Measurements from ENCODE around the gene RNASE1.
"Not testable (repeated sequence)": the region's sequence is repeated elsewhere in the genome, so short reads cannot be mapped to it uniquely, and the experiment has no call there.

Gene RNASE1

DNA sequence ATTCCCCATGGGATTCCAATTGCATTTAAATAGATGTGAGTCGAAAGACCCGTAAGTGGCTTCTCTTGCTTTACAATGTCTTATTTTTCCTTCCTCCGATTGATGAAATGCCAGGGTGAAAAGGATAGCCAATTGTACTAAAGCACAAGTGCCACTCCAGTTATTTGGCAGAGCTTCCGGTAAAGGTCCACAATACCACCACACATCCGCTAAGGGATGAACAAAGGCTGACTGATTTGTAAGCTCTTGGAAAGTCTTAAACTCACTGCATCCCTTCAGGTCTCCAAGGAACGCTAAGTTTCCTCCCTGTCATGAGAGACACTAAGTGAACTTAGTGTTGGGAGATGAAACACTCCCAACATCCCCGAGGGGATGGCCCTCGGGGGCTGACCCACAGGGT is 21.2 kb upstream of the RNASE1 start:
- no peaks in the 10 kb centered on the region for H3K79me2 ChIP-seq (ENCODE audit: control insufficient read depth, insufficient read depth, low read length, poor library complexity)
- H4K8ac ChIP-seq (ENCODE audit: low read depth, low read length) = no peak overlapping the region
- no peak for DNase-seq
- H2BK12ac ChIP-seq (ENCODE audit: low read length) = no peak overlapping the region
- peaks cover 0 to 7% of the 10 kb centered on the region in 2 experiments for H3K4me1 ChIP-seq (ENCODE audit: control insufficient read depth in 1 of 2, insufficient read depth in 2 of 2, low read length in 2 of 2)
- H2AK5ac ChIP-seq (ENCODE audit: low read length) = peak overlapping the region; percentile 21
- no peak overlapping the region for H3K14ac ChIP-seq (ENCODE audit: low read length)
- no peaks in the 10 kb centered on the region for H3K27me3 ChIP-seq (ENCODE audit: insufficient read depth, low read length)
- H3K27ac ChIP-seq (ENCODE audit: low read depth, low read length) = no peak overlapping the region
- no peak overlapping the region for H2AFZ ChIP-seq (ENCODE audit: insufficient read depth, low read length, poor library complexity)
- peaks cover 7% of the 10 kb centered on the region for H3K9me3 ChIP-seq (ENCODE audit: insufficient read depth, low read depth, low read length)
- H4K91ac ChIP-seq (ENCODE audit: low read depth, low read length) = no peak overlapping the region
- H2BK5ac ChIP-seq (ENCODE audit: low read depth, low read length, poor library complexity) = no peak overlapping the region
- H3K4ac ChIP-seq (ENCODE audit: low read depth, low read length) = no peak overlapping the region
- no peak overlapping the region for H3K23ac ChIP-seq (ENCODE audit: low read length)
- no peak overlapping the region for H3K4me2 ChIP-seq (ENCODE audit: low read length)
- no peak overlapping the region for H3K18ac ChIP-seq (ENCODE audit: low read length)
- H3K4me3 ChIP-seq (ENCODE audit: low read depth, low read length) = no peak overlapping the region
- no peaks in the 10 kb centered on the region for H3K36me3 ChIP-seq (ENCODE audit: control insufficient read depth in 1 of 2, insufficient read depth in 2 of 2, low read length in 2 of 2)
- no CpG with 5 or more reads among the region's 8 CpGs for WGBS (ENCODE audit: extremely low coverage, insufficient coverage, insufficient read length)
- H4K12ac ChIP-seq (ENCODE audit: low read depth, low read length) = no peak overlapping the region
- H2BK120ac ChIP-seq (ENCODE audit: insufficient read depth, low read length, poor library complexity) = no peak overlapping the region
- peaks cover 4% of the 10 kb centered on the region for H3K79me1 ChIP-seq (ENCODE audit: low read length)
- no peak overlapping the region for H3K9ac ChIP-seq (ENCODE audit: low read length)

- not testable (repeated sequence) for H3K9ac ChIP-seq (ENCODE audit: low read length); H3K14ac ChIP-seq (ENCODE audit: low read length); H4K91ac ChIP-seq (ENCODE audit: low read depth, low read length); H3K4ac ChIP-seq (ENCODE audit: low read depth, low read length); H3K18ac ChIP-seq (ENCODE audit: low read length); H3K79me1 ChIP-seq (ENCODE audit: low read length); H3K79me2 ChIP-seq (ENCODE audit: control insufficient read depth, insufficient read depth, low read length, poor library complexity); H2AFZ ChIP-seq (ENCODE audit: insufficient read depth, low read length, poor library complexity); H3K9me3 ChIP-seq (ENCODE audit: insufficient read depth, low read depth, low read length); H3K23ac ChIP-seq (ENCODE audit: low read length); H3K36me3 ChIP-seq (ENCODE audit: control insufficient read depth in 1 of 2, insufficient read depth in 2 of 2, low read length in 2 of 2); H2BK120ac ChIP-seq (ENCODE audit: insufficient read depth, low read length, poor library complexity); H4K8ac ChIP-seq (ENCODE audit: low read depth, low read length); H3K4me3 ChIP-seq (ENCODE audit: low read depth, low read length); H3K4me1 ChIP-seq (ENCODE audit: control insufficient read depth in 1 of 2, insufficient read depth in 2 of 2, low read length in 2 of 2); H2AK5ac ChIP-seq (ENCODE audit: low read length); H3K4me2 ChIP-seq (ENCODE audit: low read length); H3K27me3 ChIP-seq (ENCODE audit: insufficient read depth, low read length); H3K27ac ChIP-seq (ENCODE audit: low read depth, low read length); H4K12ac ChIP-seq (ENCODE audit: low read depth, low read length)
- DNase-seq = peak; percentile 19 to 35
- WGBS (ENCODE audit: extremely low coverage, insufficient coverage, insufficient read length) = no CpG with 5 or more reads among the region's 3 CpGs
- peak overlapping the region; percentile 36 for H2BK5ac ChIP-seq (ENCODE audit: low read depth, low read length, poor library complexity)
- H2BK12ac ChIP-seq (ENCODE audit: low read length) = peak overlapping the region; percentile 17
Measured at GRCh38 chr14:20821521-20822108, 19.0 kb upstream of the RNASE1 start.

DNA sequence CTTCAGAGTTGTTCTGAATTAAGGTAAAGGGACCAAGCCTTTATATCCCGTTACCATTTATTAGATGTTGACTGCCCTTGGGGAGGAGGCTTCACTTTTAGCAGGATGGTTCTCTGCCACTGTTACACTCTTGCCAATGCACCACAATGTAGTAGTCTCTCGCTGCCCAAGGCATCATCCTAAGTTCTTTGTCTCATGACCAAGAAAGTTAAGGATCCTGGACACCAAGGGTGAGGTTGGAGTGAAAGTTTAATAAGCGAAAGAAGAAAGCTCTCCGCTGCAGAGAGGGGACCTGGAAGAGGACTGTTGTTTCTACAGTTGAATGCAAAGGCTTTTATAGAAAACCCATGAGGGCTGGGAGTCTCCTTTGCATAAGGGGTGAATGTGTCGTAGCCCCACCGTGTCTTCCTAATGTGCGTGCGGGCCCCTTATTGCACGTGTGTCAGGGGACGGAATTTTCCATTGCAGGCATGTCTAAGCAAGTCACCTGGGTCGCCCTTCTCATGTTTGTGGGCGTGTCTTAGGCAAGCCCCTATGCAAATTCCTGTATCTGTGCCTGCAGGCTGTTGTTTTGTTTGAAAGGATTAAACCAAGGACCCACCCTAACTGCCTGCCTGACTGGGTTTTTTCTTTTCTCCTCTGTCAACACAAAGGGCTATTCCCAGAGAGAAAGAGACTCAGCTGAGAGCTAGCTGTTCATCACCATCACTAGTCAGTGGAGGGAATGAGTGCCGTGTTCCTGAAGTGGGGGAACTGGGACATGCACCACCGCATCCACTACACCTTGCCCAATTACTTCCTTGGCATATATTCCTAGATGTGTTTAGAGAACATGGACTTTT is 17.6 kb upstream of the RNASE1 start:
- H2AFZ ChIP-seq (ENCODE audit: insufficient read depth, low read length, poor library complexity) = no peak overlapping the region
- no peak overlapping the region for H2AK5ac ChIP-seq (ENCODE audit: low read length)
- no peak overlapping the region for H2BK5ac ChIP-seq (ENCODE audit: low read depth, low read length, poor library complexity)
- WGBS (ENCODE audit: extremely low coverage, insufficient coverage, insufficient read length) = no CpG with 5 or more reads among the region's 14 CpGs
- no peak overlapping the region for H3K4ac ChIP-seq (ENCODE audit: low read depth, low read length)
- peak overlapping the region; percentile 57 for H4K91ac ChIP-seq (ENCODE audit: low read depth, low read length)
- no peak overlapping the region for H3K18ac ChIP-seq (ENCODE audit: low read length)
- no peak overlapping the region for H3K9ac ChIP-seq (ENCODE audit: low read length)
- peaks cover 0 to 7% of the 10 kb centered on the region in 2 experiments for H3K4me1 ChIP-seq (ENCODE audit: control insufficient read depth in 1 of 2, insufficient read depth in 2 of 2, low read length in 2 of 2)
- no peak overlapping the region for H4K12ac ChIP-seq (ENCODE audit: low read depth, low read length)
- H3K79me1 ChIP-seq (ENCODE audit: low read length) = peaks cover 4% of the 10 kb centered on the region
- DNase-seq = peak in 1 of 2 donors; percentile 41
- H3K23ac ChIP-seq (ENCODE audit: low read length) = no peak overlapping the region
- peak overlapping the region; percentile 61 for H2BK12ac ChIP-seq (ENCODE audit: low read length)
- no peaks in the 10 kb centered on the region for H3K36me3 ChIP-seq (ENCODE audit: control insufficient read depth in 1 of 2, insufficient read depth in 2 of 2, low read length in 2 of 2)
- H3K27me3 ChIP-seq (ENCODE audit: insufficient read depth, low read length) = no peaks in the 10 kb centered on the region
- no peak overlapping the region for H3K4me2 ChIP-seq (ENCODE audit: low read length)
- no peak overlapping the region for H3K27ac ChIP-seq (ENCODE audit: low read depth, low read length)
- no peak overlapping the region for H4K8ac ChIP-seq (ENCODE audit: low read depth, low read length)
- H3K4me3 ChIP-seq (ENCODE audit: low read depth, low read length) = no peak overlapping the region
- peak overlapping the region; percentile 31 for H3K14ac ChIP-seq (ENCODE audit: low read length)
- no peaks in the 10 kb centered on the region for H3K9me3 ChIP-seq (ENCODE audit: insufficient read depth, low read depth, low read length)
- H2BK120ac ChIP-seq (ENCODE audit: insufficient read depth, low read length, poor library complexity) = peak overlapping the region; percentile 50
- H3K79me2 ChIP-seq (ENCODE audit: control insufficient read depth, insufficient read depth, low read length, poor library complexity) = no peaks in the 10 kb centered on the region

DNA sequence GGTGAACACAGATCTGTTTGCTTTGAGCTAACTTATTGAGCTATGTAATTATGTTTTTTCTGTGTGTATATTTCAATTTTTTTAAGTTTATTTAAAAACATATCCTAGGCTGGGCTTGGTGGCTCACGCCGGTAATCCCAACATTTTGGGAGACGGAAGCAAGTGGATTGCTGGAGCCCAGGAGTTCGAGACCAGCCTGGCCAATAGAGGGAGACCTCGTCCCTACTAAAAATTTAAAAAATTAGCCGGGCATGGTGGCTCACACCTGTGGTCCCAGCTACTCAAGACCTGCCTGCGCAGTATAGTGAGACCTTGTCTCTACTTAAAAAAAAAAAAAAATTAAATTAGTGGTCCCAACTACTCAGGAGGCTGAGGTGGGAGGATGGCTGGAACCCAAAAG is 16.2 kb upstream of the RNASE1 start:
- no CpG with 5 or more reads among the region's 7 CpGs for WGBS (ENCODE audit: extremely low coverage, insufficient coverage, insufficient read length)
- DNase-seq = no peak
- Histone ChIP-seq H2AK5ac (ENCODE audit: low read length) (no peak overlapping the region), H4K12ac (ENCODE audit: low read depth, low read length) (no peak overlapping the region), H3K4ac (ENCODE audit: low read depth, low read length) (no peak overlapping the region), H3K27me3 (ENCODE audit: insufficient read depth, low read length) (no peaks in the 10 kb centered on the region), H3K36me3 (ENCODE audit: control insufficient read depth in 1 of 2, insufficient read depth in 2 of 2, low read length in 2 of 2) (no peaks in the 10 kb centered on the region), H3K4me2 (ENCODE audit: low read length) (no peak overlapping the region), H3K4me1 (ENCODE audit: control insufficient read depth in 1 of 2, insufficient read depth in 2 of 2, low read length in 2 of 2) (peaks cover 0 to 7% of the 10 kb centered on the region in 2 experiments), H2AFZ (ENCODE audit: insufficient read depth, low read length, poor library complexity) (no peak overlapping the region), H2BK12ac (ENCODE audit: low read length) (no peak overlapping the region), H3K79me2 (ENCODE audit: control insufficient read depth, insufficient read depth, low read length, poor library complexity) (no peaks in the 10 kb centered on the region), H3K14ac (ENCODE audit: low read length) (no peak overlapping the region), H3K4me3 (ENCODE audit: low read depth, low read length) (no peak overlapping the region), H2BK5ac (ENCODE audit: low read depth, low read length, poor library complexity) (no peak overlapping the region), H3K9me3 (ENCODE audit: insufficient read depth, low read depth, low read length) (no peaks in the 10 kb centered on the region), H2BK120ac (ENCODE audit: insufficient read depth, low read length, poor library complexity) (no peak overlapping the region), H3K23ac (ENCODE audit: low read length) (no peak overlapping the region), H4K91ac (ENCODE audit: low read depth, low read length) (no peak overlapping the region), H3K9ac (ENCODE audit: low read length) (no peak overlapping the region), H3K27ac (ENCODE audit: low read depth, low read length) (no peak overlapping the region), H4K8ac (ENCODE audit: low read depth, low read length) (no peak overlapping the region), H3K18ac (ENCODE audit: low read length) (no peak overlapping the region), H3K79me1 (ENCODE audit: low read length) (peaks cover 4% of the 10 kb centered on the region)

Measured in trophoblast cell (in vitro differentiated cells and primary cell).